ENCODE measurements around the gene NUDCD3.

- TF ChIP-seq, protein P1, sequence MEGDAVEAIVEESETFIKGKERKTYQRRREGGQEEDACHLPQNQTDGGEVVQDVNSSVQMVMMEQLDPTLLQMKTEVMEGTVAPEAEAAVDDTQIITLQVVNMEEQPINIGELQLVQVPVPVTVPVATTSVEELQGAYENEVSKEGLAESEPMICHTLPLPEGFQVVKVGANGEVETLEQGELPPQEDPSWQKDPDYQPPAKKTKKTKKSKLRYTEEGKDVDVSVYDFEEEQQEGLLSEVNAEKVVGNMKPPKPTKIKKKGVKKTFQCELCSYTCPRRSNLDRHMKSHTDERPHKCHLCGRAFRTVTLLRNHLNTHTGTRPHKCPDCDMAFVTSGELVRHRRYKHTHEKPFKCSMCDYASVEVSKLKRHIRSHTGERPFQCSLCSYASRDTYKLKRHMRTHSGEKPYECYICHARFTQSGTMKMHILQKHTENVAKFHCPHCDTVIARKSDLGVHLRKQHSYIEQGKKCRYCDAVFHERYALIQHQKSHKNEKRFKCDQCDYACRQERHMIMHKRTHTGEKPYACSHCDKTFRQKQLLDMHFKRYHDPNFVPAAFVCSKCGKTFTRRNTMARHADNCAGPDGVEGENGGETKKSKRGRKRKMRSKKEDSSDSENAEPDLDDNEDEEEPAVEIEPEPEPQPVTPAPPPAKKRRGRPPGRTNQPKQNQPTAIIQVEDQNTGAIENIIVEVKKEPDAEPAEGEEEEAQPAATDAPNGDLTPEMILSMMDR (IDR thresholded peaks at IDR 0.05): no peak
- TF ChIP-seq POLR2AphosphoS5 (IDR thresholded peaks at IDR 0.05; ENCODE audit: low read depth, low read length): no peak
- TF ChIP-seq, protein P2, sequence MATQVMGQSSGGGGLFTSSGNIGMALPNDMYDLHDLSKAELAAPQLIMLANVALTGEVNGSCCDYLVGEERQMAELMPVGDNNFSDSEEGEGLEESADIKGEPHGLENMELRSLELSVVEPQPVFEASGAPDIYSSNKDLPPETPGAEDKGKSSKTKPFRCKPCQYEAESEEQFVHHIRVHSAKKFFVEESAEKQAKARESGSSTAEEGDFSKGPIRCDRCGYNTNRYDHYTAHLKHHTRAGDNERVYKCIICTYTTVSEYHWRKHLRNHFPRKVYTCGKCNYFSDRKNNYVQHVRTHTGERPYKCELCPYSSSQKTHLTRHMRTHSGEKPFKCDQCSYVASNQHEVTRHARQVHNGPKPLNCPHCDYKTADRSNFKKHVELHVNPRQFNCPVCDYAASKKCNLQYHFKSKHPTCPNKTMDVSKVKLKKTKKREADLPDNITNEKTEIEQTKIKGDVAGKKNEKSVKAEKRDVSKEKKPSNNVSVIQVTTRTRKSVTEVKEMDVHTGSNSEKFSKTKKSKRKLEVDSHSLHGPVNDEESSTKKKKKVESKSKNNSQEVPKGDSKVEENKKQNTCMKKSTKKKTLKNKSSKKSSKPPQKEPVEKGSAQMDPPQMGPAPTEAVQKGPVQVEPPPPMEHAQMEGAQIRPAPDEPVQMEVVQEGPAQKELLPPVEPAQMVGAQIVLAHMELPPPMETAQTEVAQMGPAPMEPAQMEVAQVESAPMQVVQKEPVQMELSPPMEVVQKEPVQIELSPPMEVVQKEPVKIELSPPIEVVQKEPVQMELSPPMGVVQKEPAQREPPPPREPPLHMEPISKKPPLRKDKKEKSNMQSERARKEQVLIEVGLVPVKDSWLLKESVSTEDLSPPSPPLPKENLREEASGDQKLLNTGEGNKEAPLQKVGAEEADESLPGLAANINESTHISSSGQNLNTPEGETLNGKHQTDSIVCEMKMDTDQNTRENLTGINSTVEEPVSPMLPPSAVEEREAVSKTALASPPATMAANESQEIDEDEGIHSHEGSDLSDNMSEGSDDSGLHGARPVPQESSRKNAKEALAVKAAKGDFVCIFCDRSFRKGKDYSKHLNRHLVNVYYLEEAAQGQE (IDR thresholded peaks at IDR 0.05; ENCODE audit: insufficient read depth in 1 of 2, low read depth in 2 of 2, low read length in 1 of 2): no peak
Measured at GRCh38 chr7:44387389-44387788, 103.1 kb downstream of the NUDCD3 start.
